ENCODE results near the gene RGS11. TPM values are rescaled to one million over a fixed set of nuclear protein-coding genes. Genes with fewer than 3 reads are reported as not detected.
A peak's percentile ranks its signal among the peaks of the same experiment; 100 is the strongest.

The RGS11 gene
- total RNA-seq, 4 donors from 2014 or later, result 20.8 to 59.0 (median 29.7) TPM

DNA sequence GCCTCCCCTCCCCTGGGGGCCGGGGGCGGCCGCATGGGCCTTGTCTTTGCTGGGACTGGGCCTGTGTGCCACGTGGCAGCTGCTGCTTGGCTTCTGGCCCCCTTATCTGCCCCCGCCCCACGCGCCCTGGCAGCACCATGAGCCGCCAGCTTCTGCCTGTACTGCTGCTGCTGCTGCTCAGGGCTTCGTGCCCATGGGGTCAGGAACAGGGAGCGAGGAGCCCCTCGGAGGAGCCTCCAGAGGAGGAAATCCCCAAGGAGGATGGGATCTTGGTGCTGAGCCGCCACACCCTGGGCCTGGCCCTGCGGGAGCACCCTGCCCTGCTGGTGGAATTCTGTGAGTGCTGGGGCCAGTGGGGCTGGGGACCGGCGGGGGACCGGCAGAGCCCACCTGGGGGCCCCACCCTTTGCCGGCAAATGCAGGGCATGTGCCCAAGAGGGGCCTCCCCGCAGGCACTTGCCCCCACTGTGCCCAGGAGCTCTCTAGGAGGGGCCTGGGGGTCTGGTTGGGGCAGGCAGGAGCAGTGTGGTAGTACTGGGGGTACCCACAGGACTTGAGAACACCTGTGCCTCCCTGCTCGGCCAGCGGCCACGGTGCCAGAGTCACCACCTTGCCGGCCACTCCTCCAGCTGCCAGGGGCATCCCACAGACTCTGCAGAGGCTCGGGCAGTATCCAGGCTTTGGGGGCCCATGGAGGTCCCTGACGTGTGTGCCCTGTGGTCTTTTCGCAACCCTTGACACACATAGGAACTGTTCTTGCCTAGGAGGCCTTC is 7.5 kb upstream of the RGS11 start, which contains the start of gene PDIA2:
TSS of gene PDIA2 (plus strand) at position 132 of the 773 bp plus-strand sequence. CDS start at position 138, 6 bp downstream.
- TF ChIP-seq EP300 (IDR thresholded peaks at IDR 0.05) (no peak), POLR2A (IDR thresholded peaks at IDR 0.05) (no peak)
- TF ChIP-seq, protein P1, sequence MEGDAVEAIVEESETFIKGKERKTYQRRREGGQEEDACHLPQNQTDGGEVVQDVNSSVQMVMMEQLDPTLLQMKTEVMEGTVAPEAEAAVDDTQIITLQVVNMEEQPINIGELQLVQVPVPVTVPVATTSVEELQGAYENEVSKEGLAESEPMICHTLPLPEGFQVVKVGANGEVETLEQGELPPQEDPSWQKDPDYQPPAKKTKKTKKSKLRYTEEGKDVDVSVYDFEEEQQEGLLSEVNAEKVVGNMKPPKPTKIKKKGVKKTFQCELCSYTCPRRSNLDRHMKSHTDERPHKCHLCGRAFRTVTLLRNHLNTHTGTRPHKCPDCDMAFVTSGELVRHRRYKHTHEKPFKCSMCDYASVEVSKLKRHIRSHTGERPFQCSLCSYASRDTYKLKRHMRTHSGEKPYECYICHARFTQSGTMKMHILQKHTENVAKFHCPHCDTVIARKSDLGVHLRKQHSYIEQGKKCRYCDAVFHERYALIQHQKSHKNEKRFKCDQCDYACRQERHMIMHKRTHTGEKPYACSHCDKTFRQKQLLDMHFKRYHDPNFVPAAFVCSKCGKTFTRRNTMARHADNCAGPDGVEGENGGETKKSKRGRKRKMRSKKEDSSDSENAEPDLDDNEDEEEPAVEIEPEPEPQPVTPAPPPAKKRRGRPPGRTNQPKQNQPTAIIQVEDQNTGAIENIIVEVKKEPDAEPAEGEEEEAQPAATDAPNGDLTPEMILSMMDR (IDR thresholded peaks at IDR 0.05), result no peak
- 72 to 73% methylated on average over 14 to 21 of the region's 25 CpGs for WGBS, 2 donors
- Histone ChIP-seq H3K4me3 (no peak within 1 kb of the TSS), H3K9me3 (no peaks in the 10 kb centered on the region), H3K4me1 (peaks cover 0 to 17% (median 7%) of the 10 kb centered on the region in 4 donors), H3K36me3 (peaks cover 0 to 37% (median 0%) of the 10 kb centered on the region in 3 donors), H3K27me3 (peaks cover 0 to 29% of the 10 kb centered on the region in 2 donors), H3K27ac (no peak within 1 kb of the TSS)
- no peak for DNase-seq (ENCODE audit: low spot score in 2 of 2)

DNA sequence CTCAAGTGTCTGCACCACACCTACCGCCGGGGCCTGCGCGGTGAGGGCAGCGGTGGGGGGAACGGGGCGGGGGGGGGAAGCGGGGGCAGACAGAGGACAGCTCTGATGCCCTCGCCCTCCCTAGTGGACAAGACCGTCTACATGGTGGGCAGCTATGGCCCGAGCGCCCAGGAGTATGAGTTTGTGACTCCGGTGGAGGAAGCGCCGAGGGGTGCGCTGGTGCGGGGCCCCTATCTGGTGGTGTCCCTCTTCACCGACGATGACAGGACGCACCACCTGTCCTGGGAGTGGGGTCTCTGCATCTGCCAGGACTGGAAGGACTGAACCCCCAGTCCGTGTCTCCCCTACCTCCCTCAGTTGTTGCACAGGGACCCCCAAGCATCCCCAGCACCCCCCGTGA is 6.7 kb upstream of the RGS11 start:
- Histone ChIP-seq H3K27me3 (peaks cover 0 to 29% of the 10 kb centered on the region in 2 donors), H3K27ac (no peak overlapping the region), H3K4me1 (peaks cover 0 to 17% (median 7%) of the 10 kb centered on the region in 4 donors), H3K9me3 (no peaks in the 10 kb centered on the region), H3K4me3 (no peak overlapping the region), H3K36me3 (peaks cover 0 to 30% (median 0%) of the 10 kb centered on the region in 3 donors)
- no peak for TF ChIP-seq EP300 (IDR thresholded peaks at IDR 0.05)
- TF ChIP-seq POLR2A (IDR thresholded peaks at IDR 0.05), result no peak
- TF ChIP-seq, protein P1 (IDR thresholded peaks at IDR 0.05), result no peak
- 77 to 87% methylated on average over 20 to 22 of the region's 22 CpGs for WGBS, 2 donors
- DNase-seq (ENCODE audit: low spot score in 2 of 2), result no peak

DNA sequence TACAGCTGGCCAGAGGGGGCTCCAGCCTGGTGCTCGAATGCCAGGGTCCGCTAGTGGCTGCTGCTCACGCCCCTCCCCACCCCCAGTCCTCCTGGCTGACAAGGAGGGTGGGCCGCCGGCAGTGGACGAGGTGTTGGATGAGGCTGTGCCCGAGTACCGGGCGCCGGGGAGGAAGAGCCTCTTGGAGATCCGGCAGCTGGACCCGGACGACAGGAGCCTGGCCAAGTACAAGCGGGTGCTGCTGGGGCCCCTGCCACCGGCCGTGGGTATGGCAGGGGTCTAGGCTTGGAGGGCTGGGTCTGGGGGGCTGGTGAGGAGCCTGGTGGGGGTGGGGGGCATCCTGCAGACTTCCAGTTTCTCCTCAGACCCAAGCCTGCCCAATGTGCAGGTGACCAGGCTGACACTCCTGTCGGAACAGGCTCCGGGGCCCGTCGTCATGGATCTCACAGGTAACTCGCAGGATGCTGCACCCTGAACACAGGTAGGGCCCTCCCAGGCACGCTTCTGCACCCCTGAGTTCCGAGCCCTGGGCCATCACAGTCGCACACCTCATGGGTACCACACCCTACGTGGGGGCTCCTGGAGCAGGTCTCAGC is 6.0 kb upstream of the RGS11 start:
- H3K4me3 ChIP-seq, result no peak overlapping the region
- H3K4me1 ChIP-seq, result peaks cover 0 to 17% (median 7%) of the 10 kb centered on the region in 4 donors
- peaks cover 0 to 29% of the 10 kb centered on the region in 2 donors for H3K27me3 ChIP-seq
- no peaks in the 10 kb centered on the region for H3K9me3 ChIP-seq
- no peak for DNase-seq (ENCODE audit: low spot score in 2 of 2)
- H3K27ac ChIP-seq, result no peak overlapping the region
- TF ChIP-seq, protein P1 (IDR thresholded peaks at IDR 0.05), result no peak
- TF ChIP-seq EP300 (IDR thresholded peaks at IDR 0.05) (no peak), POLR2A (IDR thresholded peaks at IDR 0.05) (no peak)
- peaks cover 0 to 23% (median 0%) of the 10 kb centered on the region in 3 donors for H3K36me3 ChIP-seq
- 61 to 64% methylated on average over 4 to 21 of the region's 25 CpGs for WGBS, 2 donors

DNA sequence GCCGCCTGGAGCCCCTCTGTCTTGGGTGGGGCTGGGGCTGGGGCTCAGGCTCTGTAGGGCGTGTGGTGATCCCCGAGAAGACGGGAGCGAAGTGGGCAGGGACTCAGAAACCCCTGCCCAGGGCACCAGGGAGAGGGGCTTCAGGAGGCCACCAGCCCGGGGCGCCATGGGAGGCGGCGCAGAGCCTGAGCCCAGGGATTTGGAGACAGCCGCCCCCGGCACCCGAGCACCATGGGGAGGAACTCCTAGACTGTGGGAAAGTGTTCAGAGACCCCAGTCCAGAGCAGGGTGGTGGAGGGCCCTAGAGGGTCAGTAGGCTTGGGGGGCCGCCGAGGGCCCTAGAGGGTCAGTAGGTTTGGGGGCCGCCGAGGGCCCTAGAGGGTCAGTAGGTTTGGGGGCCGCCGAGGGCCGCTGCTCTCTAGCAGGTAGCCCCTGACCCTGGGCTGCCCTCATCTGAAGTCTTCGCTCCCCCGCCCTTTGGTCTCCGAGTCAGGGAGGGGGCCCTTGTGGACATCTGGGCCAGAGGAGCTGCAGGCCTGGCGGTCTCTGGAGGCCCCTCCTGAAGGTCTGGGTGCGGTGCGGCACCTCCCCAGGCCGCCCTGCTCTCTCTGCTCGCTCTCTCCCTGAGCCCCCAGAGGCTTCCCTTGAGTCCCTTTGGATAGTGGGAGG is 5.4 kb upstream of the RGS11 start:
- H3K9me3 ChIP-seq, result no peaks in the 10 kb centered on the region
- H3K27ac ChIP-seq, result peak overlapping the region in 1 of 4 donors; percentile 22
- H3K4me3 ChIP-seq, result peak overlapping the region in 1 of 4 donors; percentile 51
- H3K27me3 ChIP-seq, result peaks cover 0 to 33% of the 10 kb centered on the region in 2 donors
- peaks cover 0 to 16% (median 0%) of the 10 kb centered on the region in 3 donors for H3K36me3 ChIP-seq
- 52 to 53% methylated on average over 10 to 22 of the region's 27 CpGs for WGBS, 2 donors
- no peak for TF ChIP-seq POLR2A (IDR thresholded peaks at IDR 0.05)
- peaks cover 0 to 22% (median 7%) of the 10 kb centered on the region in 4 donors for H3K4me1 ChIP-seq
- DNase-seq (ENCODE audit: low spot score in 2 of 2), result no peak

DNA sequence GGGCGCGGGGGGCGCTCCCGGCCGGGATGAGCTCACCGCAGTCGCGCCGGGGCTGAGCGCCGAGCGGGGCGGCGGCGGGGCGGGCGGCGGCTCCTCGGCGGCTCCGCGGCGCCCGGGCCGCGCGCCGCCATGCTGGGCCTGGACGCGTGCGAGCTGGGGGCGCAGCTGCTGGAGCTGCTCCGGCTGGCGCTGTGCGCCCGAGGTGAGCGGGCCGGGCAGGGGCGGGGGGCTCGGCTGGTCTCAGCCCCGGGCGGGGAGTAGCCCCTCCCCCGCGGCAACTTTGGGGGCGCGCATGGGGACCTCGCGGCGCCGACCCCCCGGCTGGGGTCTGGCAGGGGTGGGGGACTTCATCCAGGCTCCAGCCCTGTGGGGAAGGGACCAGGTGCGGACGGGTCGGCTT is 4.8 kb upstream of the RGS11 start, which contains the start of gene ARHGDIG:
TSS of gene ARHGDIG (plus strand) at position 40 of the 400 bp plus-strand sequence. CDS start at position 130, 90 bp downstream.
- Histone ChIP-seq H3K27ac (peak within 1 kb of the TSS in 1 of 4 donors; percentile 22), H3K27me3 (peaks cover 0 to 35% of the 10 kb centered on the region in 2 donors), H3K36me3 (peaks cover 0 to 14% (median 0%) of the 10 kb centered on the region in 3 donors), H3K4me1 (peaks cover 0 to 25% (median 7%) of the 10 kb centered on the region in 4 donors), H3K9me3 (no peaks in the 10 kb centered on the region), H3K4me3 (peak within 1 kb of the TSS in 2 of 4 donors; percentile 23 to 51)
- TF ChIP-seq, protein P1 (IDR thresholded peaks at IDR 0.05), result no peak
- TF ChIP-seq EP300 (IDR thresholded peaks at IDR 0.05), result no peak
- TF ChIP-seq POLR2A (IDR thresholded peaks at IDR 0.05), result no peak
- DNase-seq (ENCODE audit: low spot score in 2 of 2), result no peak
- 0% methylated on average over 3 to 5 of the region's 54 CpGs for WGBS, 2 donors
